Fibroblast of lung (primary cell): ENCODE results near the gene RFC5. TPM values are rescaled to one million over a fixed set of nuclear protein-coding genes. Genes with fewer than 3 reads are reported as not detected.

ENCODE experiments used
- DNase-seq, 2 donors: peaks; one replicate each; pipeline versions ENCODE4 v3.0.0 to v3.0.0-alpha.2; 2010; ENCODE audit warnings: low read depth in 2 of 2
- H2AFZ ChIP-seq: 2 replicates; pipeline ENCODE4 v1.5.1; 2012; ENCODE audit warnings: low read length, control low read depth, inconsistent platforms
- H3K27ac ChIP-seq: 2 replicates; pipeline ENCODE4 v1.5.1; 2011; ENCODE audit warnings: low read length, control low read depth; ENCODE audit not compliant: insufficient read depth
- H3K27me3 ChIP-seq: 2 replicates; pipeline ENCODE4 v1.5.1; 2011; ENCODE audit warnings: mild to moderate bottlenecking, low read length; ENCODE audit not compliant: control insufficient read depth, insufficient read depth
- H3K36me3 ChIP-seq: 2 replicates; pipeline ENCODE4 v1.5.1; 2011; ENCODE audit warnings: low read length; ENCODE audit not compliant: control insufficient read depth, insufficient read depth
- H3K4me1 ChIP-seq: 2 replicates; pipeline ENCODE4 v1.5.1; 2011; ENCODE audit warnings: low read length; ENCODE audit not compliant: control insufficient read depth, insufficient read depth; ENCODE audit errors: extremely low read depth
- H3K4me2 ChIP-seq: 2 replicates; pipeline ENCODE4 v1.5.1; 2011; ENCODE audit warnings: low read length, control low read depth; ENCODE audit not compliant: insufficient read depth; ENCODE audit errors: extremely low read depth
- H3K4me3 ChIP-seq, 4 experiments: fragments of 200-600 bp in 1 of 4; sonication (generic) in 1 of 4; replicated peaks in 1 of 4; 2 replicates each; pipeline ENCODE4 v1.5.1; 2011 to 2016; ENCODE audit warnings: low read length in 4 of 4, low read depth in 3 of 4, mild to moderate bottlenecking in 3 of 4, control low read depth in 2 of 4, inconsistent platforms in 1 of 4, mixed read lengths in 1 of 4; ENCODE audit not compliant: insufficient read depth in 1 of 4; ENCODE audit errors: control extremely low read depth in 1 of 4
- H3K79me2 ChIP-seq: 2 replicates; pipeline ENCODE4 v1.5.1; 2012; ENCODE audit warnings: mild to moderate bottlenecking, low read length, inconsistent platforms; ENCODE audit not compliant: control insufficient read depth, insufficient read depth
- H3K9ac ChIP-seq: 2 replicates; pipeline ENCODE4 v1.5.1; 2011; ENCODE audit warnings: mild to moderate bottlenecking, low read length, control low read depth; ENCODE audit not compliant: insufficient read depth
- H3K9me3 ChIP-seq: 2 replicates; pipeline ENCODE4 v1.5.1; 2012; ENCODE audit warnings: low read depth, low read length; ENCODE audit not compliant: control insufficient read depth, insufficient read depth
- H4K20me1 ChIP-seq: 2 replicates; pipeline ENCODE4 v1.5.1; 2011; ENCODE audit warnings: low read length; ENCODE audit not compliant: control insufficient read depth, insufficient read depth; ENCODE audit errors: extremely low read depth
- EZH2 ChIP-seq: IDR thresholded peaks from 2 replicates; pipeline ENCODE4 v1.5.1; 2012; ENCODE audit warnings: low read length, control low read depth, mild to moderate bottlenecking; ENCODE audit errors: missing control alignments
- polyA plus RNA-seq, 2 donors: library from polyadenylated mRNA; depleted of rRNA in 1 of 2; stranded (reverse) in 1 of 2; unstranded in 1 of 2; fragments of >200 nt; gene quantifications; 2 replicates each; pipeline ENCODE4 v1.2.1, GENCODE V29; 2011 to 2012; ENCODE audit warnings: missing spikeins in 1 of 2
- total RNA-seq: library from RNA; depleted of rRNA; stranded (reverse); fragments of >200 nt; gene quantifications from 2 replicates; pipeline ENCODE4 v1.2.1, GENCODE V29; 2014
- TF ChIP-seq, protein P1 (sequence below), 2 donors: IDR thresholded peaks in 1 of 2; conservative IDR thresholded peaks in 1 of 2; 1 replicate in 1 of 2; 2 replicates in 1 of 2; pipeline ENCODE4 v1.5.1; 2011 to 2012; ENCODE audit warnings: low read length in 2 of 2, control low read depth in 1 of 2, inconsistent platforms in 1 of 2, low read depth in 1 of 2, mild to moderate bottlenecking in 1 of 2

The RFC5 gene
- total and polyA plus RNA-seq, 2 donors (not counting 1 experiment from before 2014, with no cell fraction given), result 9.8 to 9.9 TPM

GRCh38 chr12:118050972-118051910 is 34.7 kb downstream of the RFC5 start:
- no peak overlapping the region for H2AFZ ChIP-seq
- H3K79me2 ChIP-seq, result peaks cover 44% of the 10 kb centered on the region

GRCh38 chr12:118052324-118053070 is 36.0 kb downstream of the RFC5 start:
- H3K9me3 ChIP-seq, result no peaks in the 10 kb centered on the region
- no peaks in the 10 kb centered on the region for H4K20me1 ChIP-seq
- H3K27me3 ChIP-seq, result no peaks in the 10 kb centered on the region
- DNase-seq, result peak; percentile 98
- peak overlapping the region; percentile 73 for H3K4me2 ChIP-seq
- no peak overlapping the region for H2AFZ ChIP-seq
- H3K79me2 ChIP-seq, result peaks cover 52% of the 10 kb centered on the region
- H3K36me3 ChIP-seq, result no peaks in the 10 kb centered on the region
- H3K27ac ChIP-seq, result peak overlapping the region; percentile 88
- TF ChIP-seq, protein P1, sequence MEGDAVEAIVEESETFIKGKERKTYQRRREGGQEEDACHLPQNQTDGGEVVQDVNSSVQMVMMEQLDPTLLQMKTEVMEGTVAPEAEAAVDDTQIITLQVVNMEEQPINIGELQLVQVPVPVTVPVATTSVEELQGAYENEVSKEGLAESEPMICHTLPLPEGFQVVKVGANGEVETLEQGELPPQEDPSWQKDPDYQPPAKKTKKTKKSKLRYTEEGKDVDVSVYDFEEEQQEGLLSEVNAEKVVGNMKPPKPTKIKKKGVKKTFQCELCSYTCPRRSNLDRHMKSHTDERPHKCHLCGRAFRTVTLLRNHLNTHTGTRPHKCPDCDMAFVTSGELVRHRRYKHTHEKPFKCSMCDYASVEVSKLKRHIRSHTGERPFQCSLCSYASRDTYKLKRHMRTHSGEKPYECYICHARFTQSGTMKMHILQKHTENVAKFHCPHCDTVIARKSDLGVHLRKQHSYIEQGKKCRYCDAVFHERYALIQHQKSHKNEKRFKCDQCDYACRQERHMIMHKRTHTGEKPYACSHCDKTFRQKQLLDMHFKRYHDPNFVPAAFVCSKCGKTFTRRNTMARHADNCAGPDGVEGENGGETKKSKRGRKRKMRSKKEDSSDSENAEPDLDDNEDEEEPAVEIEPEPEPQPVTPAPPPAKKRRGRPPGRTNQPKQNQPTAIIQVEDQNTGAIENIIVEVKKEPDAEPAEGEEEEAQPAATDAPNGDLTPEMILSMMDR (conservative IDR thresholded peaks at IDR 0.05 in 1 of 2, IDR thresholded peaks at IDR 0.05 in 1 of 2; ENCODE audit: low read depth in 1 of 2, low read length in 2 of 2), result no peak
- no peak for TF ChIP-seq EZH2
- no peak overlapping the region for H3K4me3 ChIP-seq
- peaks cover 18% of the 10 kb centered on the region for H3K4me1 ChIP-seq
- H3K9ac ChIP-seq, result peak overlapping the region; percentile 4

More at GRCh38 chr12:118050972-118051910, 34.7 kb downstream of the RFC5 start:
- DNase-seq, result peak in 1 of 2 donors; percentile 55
- Histone ChIP-seq H4K20me1 (no peaks in the 10 kb centered on the region), H3K4me2 (peak overlapping the region; percentile 73), H3K4me1 (peaks cover 18% of the 10 kb centered on the region), H3K9me3 (no peaks in the 10 kb centered on the region), H3K4me3 (no peak overlapping the region), H3K27ac (peak overlapping the region; percentile 88), H3K36me3 (no peaks in the 10 kb centered on the region), H3K9ac (no peak overlapping the region), H3K27me3 (no peaks in the 10 kb centered on the region)
- TF ChIP-seq, protein P1 (conservative IDR thresholded peaks at IDR 0.05 in 1 of 2, IDR thresholded peaks at IDR 0.05 in 1 of 2; ENCODE audit: low read depth in 1 of 2, low read length in 2 of 2), result peak in 1 of 2 donors; percentile 24
- TF ChIP-seq EZH2, result no peak
